GM12892 (cell line): Measurements from ENCODE around the gene RAB11FIP5.

Experiments
- DNase-seq: peaks from one replicate; pipeline ENCODE4 v3.0.0; 2011; ENCODE audit not compliant: insufficient read length
- FAIRE-seq: peaks from 2 replicates; lab custom pipeline; 2011; peaks lifted over from hg19 to GRCh38; lab: Jason Lieb, UNC
- POLR2A ChIP-seq: IDR thresholded peaks from 2 replicates; pipeline ENCODE4 v1.6.1; 2011; ENCODE audit warnings: low read depth, low read length, control low read depth
- POLR2AphosphoS5 ChIP-seq: IDR thresholded peaks from 2 replicates; pipeline ENCODE4 v1.6.1; 2011; ENCODE audit warnings: low read depth, low read length, control low read depth
- TAF1 ChIP-seq: IDR thresholded peaks from 2 replicates; pipeline ENCODE4 v1.6.1; 2011; ENCODE audit warnings: low read depth, mild to moderate bottlenecking, control low read depth, low read length, borderline replicate concordance

The RAB11FIP5 gene

DNA sequence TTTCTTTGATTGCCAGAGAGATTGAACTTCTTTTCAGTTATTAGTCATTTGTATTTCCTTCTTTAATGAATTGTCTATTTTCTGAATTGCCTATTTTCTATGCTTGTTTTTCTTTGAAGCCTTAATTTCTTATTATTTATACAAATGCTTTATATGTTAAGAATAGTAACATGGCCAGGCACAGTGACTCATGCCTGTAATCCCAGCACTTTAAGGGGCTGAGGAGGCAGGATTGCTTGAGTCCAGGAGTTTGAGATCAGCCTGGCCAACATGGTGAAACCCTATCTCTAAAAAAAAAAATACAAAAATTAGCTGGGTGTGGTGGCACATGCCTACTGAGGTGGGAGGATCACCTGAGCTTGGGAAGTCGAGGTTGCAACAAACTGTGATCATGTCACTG lies 4.7 kb upstream of the RAB11FIP5 start:
- TF ChIP-seq POLR2AphosphoS5, result no peak
- TF ChIP-seq TAF1, result no peak
- TF ChIP-seq POLR2A, result no peak
- FAIRE-seq (no peak), DNase-seq (no peak)

- DNase-seq (no peak), FAIRE-seq (no peak)
- no peak for TF ChIP-seq POLR2A
- TF ChIP-seq POLR2AphosphoS5, result no peak
- no peak for TF ChIP-seq TAF1
These were observed 3.6 kb upstream of the RAB11FIP5 start for GRCh38 chr2:73116182-73116960.

GRCh38 chr2:73114273-73114867 lies 1.6 kb upstream of the RAB11FIP5 start:
- no peak for FAIRE-seq
- no peak for TF ChIP-seq TAF1
- no peak for TF ChIP-seq POLR2A
- TF ChIP-seq POLR2AphosphoS5, result no peak
- DNase-seq, result no peak

DNA sequence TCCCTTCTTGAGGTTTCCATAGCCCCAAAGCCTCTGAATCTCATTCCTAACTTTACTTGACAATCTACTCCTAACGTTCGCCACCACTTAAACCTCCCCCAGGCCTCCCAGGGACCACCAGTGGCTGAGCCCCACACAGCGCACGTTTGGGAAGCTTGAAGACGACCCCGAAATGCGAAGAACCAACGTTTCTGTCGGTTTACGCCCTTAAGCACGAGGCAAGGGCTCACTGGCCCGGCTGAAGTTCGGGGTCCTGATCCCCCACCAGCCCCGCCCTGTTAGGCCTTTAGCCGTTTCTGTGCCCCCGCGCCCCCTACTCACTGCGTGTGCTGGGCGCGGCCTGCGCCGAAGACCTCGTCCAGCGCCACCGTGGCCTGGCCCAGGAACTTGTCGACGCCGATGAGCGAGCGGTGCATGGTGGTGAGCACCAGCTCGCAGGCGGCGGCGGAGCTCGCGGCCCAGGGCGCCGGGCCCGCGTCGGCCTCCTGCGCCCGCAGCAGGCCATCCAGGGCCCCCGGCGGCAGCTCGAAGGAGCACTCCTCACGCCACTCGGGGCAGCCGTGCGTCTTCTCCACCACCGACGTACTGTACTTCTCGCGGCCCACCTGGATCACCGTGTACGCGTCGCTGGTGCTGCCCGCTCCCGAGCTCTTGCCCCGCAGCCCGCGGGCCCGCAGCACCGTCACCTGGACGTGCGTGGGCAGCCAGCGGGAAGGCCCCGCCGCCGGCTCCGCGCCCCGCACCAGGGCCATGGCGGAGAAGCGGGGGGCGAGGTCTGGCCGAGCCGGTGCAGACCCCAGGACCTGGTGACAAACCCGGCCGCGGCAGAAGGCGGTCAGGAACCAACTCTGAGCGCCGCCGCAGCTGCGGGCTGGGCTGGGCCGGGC lies 479 bp downstream of the RAB11FIP5 start:
- no peak for DNase-seq
- no peak for FAIRE-seq
- TF ChIP-seq POLR2AphosphoS5 (no peak), POLR2A (no peak), TAF1 (no peak)

DNA sequence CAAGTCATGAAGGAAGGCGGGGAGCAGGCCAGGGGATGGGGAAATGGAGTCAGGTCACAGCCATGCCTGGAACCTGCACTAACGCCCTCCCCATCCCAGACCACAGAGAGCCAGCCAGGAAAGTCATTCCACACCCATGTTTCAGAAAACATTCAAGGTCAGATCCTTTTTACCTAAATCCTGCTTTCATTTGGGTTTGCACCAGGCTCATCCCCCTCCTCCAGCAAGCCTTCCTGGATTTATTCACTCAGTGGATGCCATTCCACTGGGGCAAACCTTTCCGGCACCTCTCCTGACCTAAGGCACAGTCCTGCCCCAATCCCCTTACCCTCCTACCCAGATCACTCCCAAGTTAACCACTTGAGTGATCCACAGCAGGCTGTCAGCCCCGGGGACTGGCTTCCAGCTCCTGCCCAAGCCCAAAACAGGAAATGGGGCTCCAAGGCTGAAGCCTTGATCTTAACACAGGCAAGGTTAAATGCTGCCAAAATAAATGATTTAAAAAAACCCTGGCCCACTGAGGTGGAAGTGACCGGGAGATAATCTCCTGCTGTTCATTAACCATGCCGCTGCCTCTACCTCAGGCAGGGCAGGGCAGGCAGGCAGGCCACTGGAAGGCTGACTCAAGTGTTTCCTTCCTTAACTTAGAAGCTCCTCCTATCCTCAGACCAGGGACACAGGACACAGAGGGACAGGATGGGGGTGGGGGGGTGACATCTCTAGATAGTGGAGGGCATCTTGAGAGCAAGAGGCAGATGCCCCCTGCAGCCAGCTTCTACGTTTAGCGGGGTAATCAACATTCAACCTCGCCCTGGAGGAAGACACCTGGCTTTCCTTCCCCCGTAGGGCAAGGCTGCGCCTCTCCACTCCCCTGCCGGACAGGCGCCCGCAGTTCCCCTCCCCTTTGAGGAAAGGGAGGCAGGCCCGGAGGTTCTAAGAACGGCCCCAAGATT lies 1.4 kb downstream of the RAB11FIP5 start:
- TF ChIP-seq POLR2A, result no peak
- no peak for TF ChIP-seq TAF1
- TF ChIP-seq POLR2AphosphoS5, result no peak
- FAIRE-seq, result no peak
- no peak for DNase-seq

DNA sequence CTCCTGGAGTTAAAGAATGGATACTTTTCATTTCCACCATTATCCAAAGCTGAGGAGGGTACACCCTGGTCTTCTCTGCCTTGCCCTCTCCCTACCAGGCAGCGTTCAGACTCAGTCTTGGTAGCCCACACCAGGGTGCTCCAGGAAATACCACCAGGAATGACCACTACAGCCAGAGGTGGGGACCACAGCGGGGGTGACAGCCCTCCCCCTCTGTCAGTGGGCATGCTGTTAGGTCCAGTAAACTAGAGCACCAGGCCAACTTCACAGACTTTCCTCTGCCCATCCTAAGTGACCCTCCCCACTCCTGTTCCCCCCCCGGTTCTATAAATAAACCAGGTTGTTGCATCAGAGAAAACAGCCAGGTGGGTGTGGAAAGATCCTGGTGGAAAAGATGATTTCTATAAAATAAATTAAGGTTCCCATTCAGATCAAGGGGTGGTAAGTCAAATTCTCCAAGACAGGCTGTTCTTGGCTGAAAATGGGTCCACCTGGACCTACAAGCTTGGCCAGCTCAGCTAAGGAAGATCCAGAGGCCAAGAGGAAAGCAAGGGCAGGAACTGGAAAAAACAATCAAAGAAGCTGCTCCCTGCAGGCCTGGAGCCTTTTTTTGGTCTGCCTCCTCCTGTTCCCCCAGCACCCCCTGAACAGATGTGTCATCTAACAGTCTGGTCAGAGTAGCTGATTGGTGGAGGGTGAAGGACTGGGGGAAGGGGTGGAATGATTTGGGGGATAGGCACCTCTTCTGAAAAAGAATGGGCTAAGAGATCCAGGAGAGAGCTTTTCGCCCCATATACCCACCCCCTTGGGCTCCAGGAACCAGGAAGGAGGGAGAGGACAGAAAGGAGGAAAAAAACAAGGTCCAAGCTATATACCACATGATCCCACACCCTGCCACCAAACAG lies 2.3 kb downstream of the RAB11FIP5 start:
- FAIRE-seq (no peak), DNase-seq (no peak)
- TF ChIP-seq POLR2A, result no peak

GRCh38 chr2:73109431-73110167 lies 3.1 kb downstream of the RAB11FIP5 start:
- TF ChIP-seq POLR2AphosphoS5 (no peak), POLR2A (no peak)
- no peak for FAIRE-seq
- no peak for DNase-seq

GRCh38 chr2:73107211-73107926 lies 5.4 kb downstream of the RAB11FIP5 start:
- FAIRE-seq, result no peak
- DNase-seq, result no peak
- TF ChIP-seq POLR2AphosphoS5, result no peak
- TF ChIP-seq POLR2A, result no peak
- no peak for TF ChIP-seq TAF1

DNA sequence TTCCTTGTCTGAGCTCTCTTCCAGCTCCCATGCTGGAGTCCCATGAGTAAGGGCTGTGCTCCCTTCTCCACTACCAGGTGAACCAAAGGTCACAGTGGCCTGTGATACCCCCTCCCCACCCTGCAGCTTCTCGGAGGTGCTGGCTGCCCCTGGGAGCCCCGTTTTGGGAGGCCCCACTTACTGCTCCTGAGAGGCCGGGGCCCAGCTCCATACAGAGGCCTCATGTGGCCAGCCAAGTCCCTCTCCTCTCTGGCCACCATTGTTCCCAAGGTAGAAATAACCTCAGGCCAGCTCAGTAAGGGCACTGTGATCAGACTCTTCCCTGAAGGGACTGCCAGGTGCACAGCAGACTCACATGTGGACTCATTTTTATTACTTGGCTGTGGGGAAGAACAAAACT lies 6.0 kb downstream of the RAB11FIP5 start:
- DNase-seq (no peak), FAIRE-seq (no peak)
- TF ChIP-seq POLR2A (no peak), TAF1 (no peak), POLR2AphosphoS5 (no peak)
